ENCODE results near the gene FAM180A.

DNA sequence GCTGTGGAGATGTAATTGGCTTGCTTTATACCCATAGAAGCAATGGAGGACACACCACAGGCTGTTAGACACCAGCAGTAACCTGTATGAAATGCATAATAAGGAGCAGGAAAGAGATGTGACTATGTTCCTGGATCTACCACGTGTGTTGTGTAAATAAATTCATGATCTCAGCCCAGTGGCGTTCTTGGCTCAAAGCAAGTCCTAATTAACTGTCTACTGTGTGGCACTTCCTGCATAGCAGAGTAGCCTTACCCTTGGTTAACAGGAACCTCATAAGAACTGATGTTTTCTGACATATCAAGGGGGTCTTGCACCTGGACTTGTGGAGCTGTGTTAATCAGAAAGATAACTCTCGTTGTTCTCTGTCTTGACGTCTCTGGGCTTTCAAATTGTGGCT is 25.7 kb upstream of the FAM180A start:
- TF ChIP-seq CTCF (optimal IDR thresholded peaks at IDR 0.05 in 1 of 3, IDR thresholded peaks at IDR 0.05 in 1 of 3, conservative IDR thresholded peaks at IDR 0.05 in 1 of 3; ENCODE audit: extremely low read depth in 1 of 3, insufficient read depth in 2 of 3, low read length in 3 of 3) (no peak), EZH2 (IDR thresholded peaks at IDR 0.05; ENCODE audit: low read length) (no peak)

All from keratinocyte (primary cell).